Esophagus squamous epithelium (tissue), 5 donors: ENCODE data around the gene CDK5RAP2. TPM values are rescaled to one million over a fixed set of nuclear protein-coding genes. Genes with fewer than 3 reads are reported as not detected.
A peak's percentile ranks its signal among the peaks of the same experiment; 100 is the strongest.

Source experiments
- DNase-seq: peaks from one replicate; lab custom pipeline; 2025; lab: John Stamatoyannopoulos, UW
- H3K27ac ChIP-seq, 4 donors: fragments of 200-600 bp; sonication (generic); one replicate each; pipeline ENCODE4 v1.5.1; 2016 to 2019; ENCODE audit warnings: mild to moderate bottlenecking in 1 of 4
- H3K27me3 ChIP-seq, 4 donors: fragments of 200-600 bp; sonication (generic); 1 replicate in 3 of 4; 2 replicates in 1 of 4; pipeline versions ENCODE4 v1.5.1 to v1.6.0; 2017 to 2021; ENCODE audit warnings: antibody characterized with exemption in 1 of 4
- H3K36me3 ChIP-seq, 3 donors: fragments of 200-600 bp; sonication (generic); one replicate each; pipeline ENCODE4 v1.5.1; 2016 to 2019
- H3K4me1 ChIP-seq, 3 donors: fragments of 200-600 bp; sonication (generic); one replicate each; pipeline ENCODE4 v1.5.1; 2017 to 2019
- H3K4me3 ChIP-seq, 4 donors: fragments of 200-600 bp; sonication (generic); 1 replicate in 3 of 4; 2 replicates in 1 of 4; pipeline ENCODE4 v1.5.1; 2016 to 2019; ENCODE audit warnings: mild to moderate bottlenecking in 2 of 4, moderate library complexity in 1 of 4
- H3K9me3 ChIP-seq, 3 donors: fragments of 200-600 bp; sonication (generic); one replicate each; pipeline ENCODE4 v1.5.1; 2016 to 2019
- POLR2A ChIP-seq, 4 donors: fragments of 450-650 bp; IDR thresholded peaks; one replicate each; pipeline ENCODE4 v1.6.1; 2017; ENCODE audit warnings: antibody characterized with exemption in 4 of 4, mild to moderate bottlenecking in 4 of 4, moderate library complexity in 3 of 4
- WGBS, 2 donors: methylation state at CpG; one replicate each; pipeline ENCODE4 v1.1.5; 2018; 5-methylcytosine and 5-hydroxymethylcytosine counted together
- intact Hi-C: fragments of 100-400 bp; cut with DNase I; formaldehyde crosslinking; loops from one replicate; pipeline ENCODE4 v1.15.0; 2022
- total RNA-seq, 4 donors: library from RNA; depleted of rRNA; stranded (reverse); fragments of >200 nt; gene quantifications; one replicate each; pipeline ENCODE4 v1.1.0, GENCODE V29; 2016
- TF ChIP-seq, protein P1 (sequence below), 6 experiments: fragments of 450-650 bp in 4 of 6; fragments of 200-600 bp in 2 of 6; sonication (generic) in 2 of 6; IDR thresholded peaks; one replicate each; pipeline ENCODE4 v1.5.1; 2016 to 2019; ENCODE audit warnings: antibody characterized with exemption in 6 of 6, mild to moderate bottlenecking in 4 of 6, moderate library complexity in 4 of 6
- donor health status: DM: yes; HTN: yes; CAD: no.

The CDK5RAP2 gene
- total RNA-seq, 4 donors from 2014 or later: 23.2 to 41.2 (median 33.8) TPM

GRCh38 chr9:120432600-120432999 is 147.4 kb downstream of the CDK5RAP2 start:
- no peak overlapping the region for H3K4me3 ChIP-seq
- H3K9me3 ChIP-seq: no peaks in the 10 kb centered on the region
- peaks cover 0 to 21% (median 0%) of the 10 kb centered on the region in 3 donors for H3K36me3 ChIP-seq
- TF ChIP-seq POLR2A (IDR thresholded peaks at IDR 0.05): no peak
- TF ChIP-seq, protein P1, sequence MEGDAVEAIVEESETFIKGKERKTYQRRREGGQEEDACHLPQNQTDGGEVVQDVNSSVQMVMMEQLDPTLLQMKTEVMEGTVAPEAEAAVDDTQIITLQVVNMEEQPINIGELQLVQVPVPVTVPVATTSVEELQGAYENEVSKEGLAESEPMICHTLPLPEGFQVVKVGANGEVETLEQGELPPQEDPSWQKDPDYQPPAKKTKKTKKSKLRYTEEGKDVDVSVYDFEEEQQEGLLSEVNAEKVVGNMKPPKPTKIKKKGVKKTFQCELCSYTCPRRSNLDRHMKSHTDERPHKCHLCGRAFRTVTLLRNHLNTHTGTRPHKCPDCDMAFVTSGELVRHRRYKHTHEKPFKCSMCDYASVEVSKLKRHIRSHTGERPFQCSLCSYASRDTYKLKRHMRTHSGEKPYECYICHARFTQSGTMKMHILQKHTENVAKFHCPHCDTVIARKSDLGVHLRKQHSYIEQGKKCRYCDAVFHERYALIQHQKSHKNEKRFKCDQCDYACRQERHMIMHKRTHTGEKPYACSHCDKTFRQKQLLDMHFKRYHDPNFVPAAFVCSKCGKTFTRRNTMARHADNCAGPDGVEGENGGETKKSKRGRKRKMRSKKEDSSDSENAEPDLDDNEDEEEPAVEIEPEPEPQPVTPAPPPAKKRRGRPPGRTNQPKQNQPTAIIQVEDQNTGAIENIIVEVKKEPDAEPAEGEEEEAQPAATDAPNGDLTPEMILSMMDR (IDR thresholded peaks at IDR 0.05): no peak
- H3K27ac ChIP-seq: peak overlapping the region in 2 of 4 donors; percentile 52 to 53
- H3K4me1 ChIP-seq: peaks cover 0 to 29% (median 0%) of the 10 kb centered on the region in 3 donors
- WGBS, 2 donors: 90 to 94% methylated on average over 3 of the region's 3 CpGs
- H3K27me3 ChIP-seq: no peaks in the 10 kb centered on the region
- no peak for DNase-seq
- intact Hi-C loops: no loop called here

GRCh38 chr9:120431268-120431667 is 148.7 kb downstream of the CDK5RAP2 start:
- Histone ChIP-seq H3K9me3 (no peaks in the 10 kb centered on the region), H3K36me3 (peaks cover 0 to 21% (median 0%) of the 10 kb centered on the region in 3 donors), H3K4me1 (peaks cover 0 to 29% (median 0%) of the 10 kb centered on the region in 3 donors), H3K27ac (peak overlapping the region in 2 of 4 donors; percentile 24 to 25), H3K4me3 (no peak overlapping the region), H3K27me3 (no peaks in the 10 kb centered on the region)
- intact Hi-C loops: no loop called here
- WGBS, 2 donors: 64 to 72% methylated on average over 2 of the region's 2 CpGs
- TF ChIP-seq, protein P1 (IDR thresholded peaks at IDR 0.05): no peak
- TF ChIP-seq POLR2A (IDR thresholded peaks at IDR 0.05): no peak
- DNase-seq: no peak

DNA sequence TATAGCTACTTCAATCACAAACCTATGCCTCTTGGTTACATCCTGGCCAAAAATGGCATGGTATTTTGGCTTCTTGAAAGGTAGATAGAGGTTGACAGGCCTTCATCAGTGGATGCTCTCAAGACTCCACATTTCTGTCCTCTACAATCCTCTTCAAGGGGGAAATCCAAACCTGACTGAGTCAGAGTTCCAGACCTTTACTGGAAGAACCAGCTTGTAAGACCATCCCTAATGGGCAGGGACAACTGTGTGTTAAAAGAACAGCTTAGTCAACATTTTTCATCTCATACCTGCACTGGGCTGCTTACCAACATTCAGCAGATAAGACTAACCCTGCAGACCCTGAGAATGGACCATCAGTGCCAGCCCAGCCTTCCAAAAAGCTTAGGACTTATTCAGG is 155.7 kb downstream of the CDK5RAP2 start:
- no peak for DNase-seq
- peaks cover 0 to 20% (median 5%) of the 10 kb centered on the region in 3 donors for H3K4me1 ChIP-seq
- TF ChIP-seq, protein P1 (IDR thresholded peaks at IDR 0.05): no peak
- no peak for TF ChIP-seq POLR2A (IDR thresholded peaks at IDR 0.05)
- peak overlapping the region in 3 of 4 donors; percentile 2 to 53 (median 13) for H3K27ac ChIP-seq
- no peak overlapping the region for H3K4me3 ChIP-seq
- no peaks in the 10 kb centered on the region for H3K9me3 ChIP-seq
- H3K27me3 ChIP-seq: no peaks in the 10 kb centered on the region
- intact Hi-C loops: no loop called here
- H3K36me3 ChIP-seq: peaks cover 0 to 63% (median 0%) of the 10 kb centered on the region in 3 donors

- intact Hi-C loops: no loop called here
- TF ChIP-seq POLR2A (IDR thresholded peaks at IDR 0.05): no peak
- TF ChIP-seq, protein P1 (IDR thresholded peaks at IDR 0.05): no peak
- H3K27me3 ChIP-seq: no peaks in the 10 kb centered on the region
- 75 to 81% methylated on average over 2 of the region's 3 CpGs for WGBS, 2 donors
- no peaks in the 10 kb centered on the region for H3K9me3 ChIP-seq
- H3K4me3 ChIP-seq: no peak overlapping the region
- no peak for DNase-seq
- peaks cover 0 to 67% (median 0%) of the 10 kb centered on the region in 3 donors for H3K36me3 ChIP-seq
- peak overlapping the region in 3 of 4 donors; percentile 2 to 53 (median 13) for H3K27ac ChIP-seq
- H3K4me1 ChIP-seq: peaks cover 0 to 20% (median 5%) of the 10 kb centered on the region in 3 donors
Measured at GRCh38 chr9:120423812-120424211, 156.2 kb downstream of the CDK5RAP2 start.

GRCh38 chr9:120421977-120422376 is 158.0 kb downstream of the CDK5RAP2 start:
- H3K4me1 ChIP-seq: peaks cover 0 to 25% (median 5%) of the 10 kb centered on the region in 3 donors
- WGBS, 2 donors: 88 to 94% methylated on average over 3 of the region's 3 CpGs
- no peaks in the 10 kb centered on the region for H3K9me3 ChIP-seq
- no peak overlapping the region for H3K4me3 ChIP-seq
- no peak for DNase-seq
- TF ChIP-seq, protein P1 (IDR thresholded peaks at IDR 0.05): no peak
- no peak for TF ChIP-seq POLR2A (IDR thresholded peaks at IDR 0.05)
- intact Hi-C loops: no loop called here
- peaks cover 0 to 79% (median 0%) of the 10 kb centered on the region in 3 donors for H3K36me3 ChIP-seq
- no peak overlapping the region for H3K27ac ChIP-seq
- no peaks in the 10 kb centered on the region for H3K27me3 ChIP-seq
